CD4-positive, alpha-beta T cell (primary cell): Measurements from ENCODE around the gene CEP170B. TPM values are rescaled to one million over a fixed set of nuclear protein-coding genes. Genes with fewer than 3 reads are reported as not detected.

Experiments used
- ATAC-seq: fragments of 200-7000 bp; cut with Tn5 transposase; one replicate; pipeline ENCODE4 v1.10.0; 2022; ENCODE audit warnings: mild to moderate bottlenecking; ENCODE audit not compliant: poor library complexity
- CTCF ChIA-PET: fragments of 350-600 bp; sonication (Branson Sonifier 250); formaldehyde crosslinking; loops from one replicate; lab custom pipeline; 2021; ENCODE audit warnings: antibody characterized with exemption, inconsistent platforms; lab: Charles Lee
- POLR2A ChIA-PET: fragments of 350-600 bp; sonication (Branson Sonifier 250); formaldehyde crosslinking; loops from one replicate; lab custom pipeline; 2021; ENCODE audit warnings: antibody characterized with exemption, inconsistent platforms; lab: Charles Lee
- DNase-seq, 14 experiments: peaks; one replicate each; pipeline ENCODE4 v3.0.0-alpha.2; 2013 to 2020; ENCODE audit warnings: mixed read lengths in 2 of 14
- H3K27ac ChIP-seq, 2 donors: one replicate each; pipeline versions ENCODE4 v1.5.1 to v1.7.0; 2013; ENCODE audit warnings: low read length in 2 of 2, low read depth in 1 of 2, mild to moderate bottlenecking in 1 of 2
- H3K27me3 ChIP-seq, 2 experiments: 1 replicate in 1 of 2; 2 replicates in 1 of 2; pipeline versions ENCODE4 v1.6.1 to v1.7.0; 2013; ENCODE audit warnings: low read length in 2 of 2, control low read depth in 1 of 2, mild to moderate bottlenecking in 1 of 2, moderate library complexity in 1 of 2; ENCODE audit not compliant: insufficient read depth in 2 of 2, control insufficient read depth in 1 of 2
- H3K36me3 ChIP-seq: one replicate; pipeline ENCODE4 v1.6.1; 2013; ENCODE audit warnings: low read length, control low read depth; ENCODE audit not compliant: insufficient read depth
- H3K4me1 ChIP-seq: one replicate; pipeline ENCODE4 v1.6.1; 2013; ENCODE audit warnings: low read length, control low read depth; ENCODE audit not compliant: insufficient read depth
- H3K4me3 ChIP-seq: one replicate; pipeline ENCODE4 v1.5.1; 2013; ENCODE audit warnings: mild to moderate bottlenecking, low read length, moderate library complexity
- H3K9me3 ChIP-seq, 2 experiments: 1 replicate in 1 of 2; 2 replicates in 1 of 2; pipeline versions ENCODE4 v1.6.1 to v1.7.0; 2013; ENCODE audit warnings: low read length in 2 of 2, mild to moderate bottlenecking in 2 of 2, control low read depth in 1 of 2, moderate library complexity in 1 of 2; ENCODE audit not compliant: control insufficient read depth in 1 of 2, insufficient read depth in 1 of 2
- H3K27ac Mint-ChIP-seq: one replicate; pipeline ENCODE4 v1.8.0; 2020; ENCODE audit warnings: mixed read lengths
- H3K27me3 Mint-ChIP-seq: one replicate; pipeline ENCODE4 v1.8.0; 2021; ENCODE audit warnings: mixed read lengths
- H3K36me3 Mint-ChIP-seq: one replicate; pipeline ENCODE4 v1.8.0; 2021; ENCODE audit warnings: low read depth, mixed read lengths
- H3K4me1 Mint-ChIP-seq: one replicate; pipeline ENCODE4 v1.8.0; 2021; ENCODE audit warnings: low read depth, mixed read lengths
- H3K4me3 Mint-ChIP-seq: one replicate; pipeline ENCODE4 v1.8.0; 2020; ENCODE audit warnings: mild to moderate bottlenecking, mixed read lengths
- H3K9me3 Mint-ChIP-seq: one replicate; pipeline ENCODE4 v1.8.0; 2020; ENCODE audit warnings: mixed read lengths
- intact Hi-C, 2 experiments: fragments of 100-400 bp; cut with DNase I in 1 of 2; cut with micrococcal nuclease in 1 of 2; formaldehyde crosslinking; loops; one replicate each; pipeline versions ENCODE4 v1.15.1 to v1.9.0; 2023 to 2025; cut with DNase I, micrococcal nuclease
- total RNA-seq, 174 experiments: library from RNA in 2 of 174; stranded (reverse) in 2 of 174; gene quantifications; one replicate each; pipeline ENCODE4 v1.2.3 and lab custom pipeline; 2021 to 2026
- TF ChIP-seq, protein P1 (sequence below): fragments of 200-600 bp; IDR thresholded peaks from one replicate; pipeline ENCODE4 v1.8.0; 2022; ENCODE audit warnings: antibody characterized with exemption, mild to moderate bottlenecking

The CEP170B gene
- total RNA-seq, 2 experiments from 2014 or later, result 4.4 to 4.7 TPM

DNA sequence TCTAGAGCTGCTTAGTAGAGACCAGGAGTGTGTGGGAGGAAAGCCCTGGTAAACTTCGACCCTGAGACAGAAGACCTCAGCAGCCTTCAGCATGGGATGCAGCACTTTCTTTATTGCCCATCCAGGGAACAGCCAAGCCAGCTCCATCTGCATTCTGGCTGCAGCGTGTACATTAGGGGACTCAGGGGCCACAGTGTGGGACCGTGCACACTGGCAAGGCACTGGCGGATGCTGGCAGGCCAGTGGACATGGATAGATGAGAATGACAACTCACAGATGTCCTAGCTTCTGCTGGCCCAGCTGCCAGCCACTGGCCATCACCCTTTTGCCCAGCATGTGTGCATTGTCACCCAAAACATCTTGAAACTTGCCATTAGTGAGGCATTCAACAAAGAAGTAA lies 72.1 kb downstream of the CEP170B start:
- CTCF ChIA-PET, result no interaction called here
- H3K27me3 Mint-ChIP-seq, result peaks cover 21% of the 10 kb centered on the region
- H3K4me3 Mint-ChIP-seq, result no peak overlapping the region
- peaks cover 10% of the 10 kb centered on the region for H3K4me1 ChIP-seq
- no peaks in the 10 kb centered on the region for H3K36me3 ChIP-seq
- intact Hi-C loops, result no loop called here
- no peaks in the 10 kb centered on the region for H3K9me3 ChIP-seq
- no peaks in the 10 kb centered on the region for H3K36me3 Mint-ChIP-seq
- TF ChIP-seq, protein P1, sequence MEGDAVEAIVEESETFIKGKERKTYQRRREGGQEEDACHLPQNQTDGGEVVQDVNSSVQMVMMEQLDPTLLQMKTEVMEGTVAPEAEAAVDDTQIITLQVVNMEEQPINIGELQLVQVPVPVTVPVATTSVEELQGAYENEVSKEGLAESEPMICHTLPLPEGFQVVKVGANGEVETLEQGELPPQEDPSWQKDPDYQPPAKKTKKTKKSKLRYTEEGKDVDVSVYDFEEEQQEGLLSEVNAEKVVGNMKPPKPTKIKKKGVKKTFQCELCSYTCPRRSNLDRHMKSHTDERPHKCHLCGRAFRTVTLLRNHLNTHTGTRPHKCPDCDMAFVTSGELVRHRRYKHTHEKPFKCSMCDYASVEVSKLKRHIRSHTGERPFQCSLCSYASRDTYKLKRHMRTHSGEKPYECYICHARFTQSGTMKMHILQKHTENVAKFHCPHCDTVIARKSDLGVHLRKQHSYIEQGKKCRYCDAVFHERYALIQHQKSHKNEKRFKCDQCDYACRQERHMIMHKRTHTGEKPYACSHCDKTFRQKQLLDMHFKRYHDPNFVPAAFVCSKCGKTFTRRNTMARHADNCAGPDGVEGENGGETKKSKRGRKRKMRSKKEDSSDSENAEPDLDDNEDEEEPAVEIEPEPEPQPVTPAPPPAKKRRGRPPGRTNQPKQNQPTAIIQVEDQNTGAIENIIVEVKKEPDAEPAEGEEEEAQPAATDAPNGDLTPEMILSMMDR, result no peak
- POLR2A ChIA-PET, result no interaction called here
- DNase-seq (no peak), ATAC-seq (no peak)
- peaks cover 5% of the 10 kb centered on the region for H3K4me1 Mint-ChIP-seq
- H3K27ac ChIP-seq, result no peak overlapping the region
- H3K9me3 Mint-ChIP-seq, result no peaks in the 10 kb centered on the region
- no peak overlapping the region for H3K27ac Mint-ChIP-seq
- H3K4me3 ChIP-seq, result no peak overlapping the region
- H3K27me3 ChIP-seq, result peaks cover 0 to 13% of the 10 kb centered on the region in 2 experiments

DNA sequence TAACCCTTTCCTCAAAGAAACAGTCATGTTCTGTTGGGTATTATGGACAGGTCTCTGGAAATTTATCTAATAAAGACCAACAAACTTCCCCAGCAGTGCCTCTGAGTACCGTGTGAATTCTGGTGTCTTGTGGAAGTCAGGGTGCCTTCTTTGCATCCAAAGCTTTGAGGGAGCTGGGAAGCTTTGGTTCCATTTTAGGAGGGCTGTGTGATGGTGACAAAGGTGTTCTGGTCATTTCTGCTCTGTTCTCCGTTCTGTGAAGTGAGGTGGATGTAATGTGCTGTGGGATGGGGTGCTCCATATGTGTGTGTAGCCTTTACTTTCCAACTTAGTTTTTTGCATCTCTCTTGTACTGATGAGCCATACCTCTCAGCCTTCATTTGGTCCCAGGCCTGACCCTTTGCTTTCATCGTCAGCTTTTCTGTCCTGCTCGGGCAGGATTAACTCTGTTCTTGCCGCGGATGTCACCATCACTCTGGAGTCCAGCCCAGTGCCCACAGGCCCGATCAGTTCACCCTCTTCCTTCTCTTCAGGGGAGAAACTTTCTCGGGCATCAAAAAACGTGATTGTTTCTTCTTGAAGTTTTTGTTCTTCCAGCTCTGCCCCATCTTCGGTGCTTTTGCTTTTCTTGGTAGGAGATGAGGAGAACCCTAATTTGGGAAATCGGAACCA lies 72.8 kb downstream of the CEP170B start:
- H3K4me1 Mint-ChIP-seq, result peaks cover 5% of the 10 kb centered on the region
- Histone ChIP-seq H3K4me1 (peaks cover 6% of the 10 kb centered on the region), H3K36me3 (no peaks in the 10 kb centered on the region), H3K27ac (no peak overlapping the region), H3K4me3 (no peak overlapping the region), H3K9me3 (no peaks in the 10 kb centered on the region), H3K27me3 (peaks cover 0 to 13% of the 10 kb centered on the region in 2 experiments)
- TF ChIP-seq, protein P1, result no peak
- no peaks in the 10 kb centered on the region for H3K9me3 Mint-ChIP-seq
- no peak overlapping the region for H3K27ac Mint-ChIP-seq
- H3K36me3 Mint-ChIP-seq, result no peaks in the 10 kb centered on the region
- no peak for DNase-seq
- CTCF ChIA-PET, result no interaction called here
- H3K4me3 Mint-ChIP-seq, result no peak overlapping the region
- peaks cover 21% of the 10 kb centered on the region for H3K27me3 Mint-ChIP-seq
- POLR2A ChIA-PET, result no interaction called here
- ATAC-seq, result no peak
- intact Hi-C loops, result no loop called here

DNA sequence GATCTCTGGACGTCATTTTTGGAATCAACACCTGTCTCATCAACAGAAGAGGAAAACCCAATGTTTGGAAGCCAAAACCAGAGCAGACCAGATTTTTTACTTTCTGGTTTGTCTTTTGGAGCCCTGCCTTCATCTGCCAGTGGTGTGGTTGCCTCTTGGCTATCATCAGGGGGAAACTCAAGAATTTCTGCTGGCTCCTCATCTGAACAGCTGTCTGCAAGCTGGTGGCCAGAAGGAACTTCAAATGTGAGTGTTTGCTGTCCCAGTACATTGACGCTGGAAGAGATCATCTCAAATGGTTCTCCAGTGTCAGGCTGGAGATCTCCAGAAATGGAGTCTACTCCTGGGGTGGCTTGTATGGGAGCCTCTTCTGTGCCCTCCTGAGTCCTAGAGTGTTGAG lies 73.4 kb downstream of the CEP170B start:
- ATAC-seq (no peak), DNase-seq (no peak)
- Histone ChIP-seq H3K36me3 (no peaks in the 10 kb centered on the region), H3K9me3 (no peaks in the 10 kb centered on the region), H3K27me3 (peaks cover 0 to 13% of the 10 kb centered on the region in 2 experiments), H3K4me1 (peaks cover 3% of the 10 kb centered on the region), H3K4me3 (no peak overlapping the region), H3K27ac (no peak overlapping the region)
- ChIA-PET CTCF (no interaction called here), POLR2A (no interaction called here)
- TF ChIP-seq, protein P1, result no peak
- H3K27me3 Mint-ChIP-seq, result peaks cover 21% of the 10 kb centered on the region
- H3K27ac Mint-ChIP-seq, result no peak overlapping the region
- H3K4me1 Mint-ChIP-seq, result peaks cover 5% of the 10 kb centered on the region
- H3K9me3 Mint-ChIP-seq, result no peaks in the 10 kb centered on the region
- intact Hi-C loops, result no loop called here
- H3K36me3 Mint-ChIP-seq, result no peaks in the 10 kb centered on the region
- no peak overlapping the region for H3K4me3 Mint-ChIP-seq
